HepG2 (cell line): ENCODE data around the gene EFEMP2. TPM values are rescaled to one million over a fixed set of nuclear protein-coding genes. Genes with fewer than 3 reads are reported as not detected.

ENCODE experiments used
- CREB1 ChIP-seq, 2 experiments: fragments of 450-650 bp in 1 of 2; IDR thresholded peaks; 2 replicates each; pipeline ENCODE4 v1.6.1; 2016 to 2017; ENCODE audit warnings: control low read depth in 1 of 2, mild to moderate bottlenecking in 1 of 2, missing compliant biosample characterization in 1 of 2, missing genetic modification characterization in 1 of 2
- HHEX ChIP-seq: IDR thresholded peaks from 2 replicates; pipeline ENCODE4 v1.6.1; 2016; ENCODE audit warnings: control low read depth
- HOXA7 ChIP-seq: sonication (generic); formaldehyde crosslinking; IDR thresholded peaks from 2 replicates; pipeline ENCODE4 v1.8.1; 2022; ENCODE audit warnings: mild to moderate bottlenecking, missing genetic modification reagents, moderate library complexity
- MAFG ChIP-seq: sonication (generic); formaldehyde crosslinking; IDR thresholded peaks from 2 replicates; pipeline ENCODE4 v1.5.1; 2020; ENCODE audit warnings: mild to moderate bottlenecking, missing genetic modification reagents
- MBNL3 ChIP-seq: fragments of 250-450 bp; sonication (Bioruptor Pico); conservative IDR thresholded peaks from 2 replicates; pipeline ENCODE4 v1.8.0; 2022; ENCODE audit warnings: mild to moderate bottlenecking, inconsistent platforms
- RARA ChIP-seq: IDR thresholded peaks from 2 replicates; pipeline ENCODE4 v1.6.1; 2016; ENCODE audit warnings: missing genetic modification reagents, missing compliant biosample characterization
- TARDBP ChIP-seq: sonication (generic); formaldehyde crosslinking; IDR thresholded peaks from 2 replicates; pipeline ENCODE4 v1.8.0; 2022; ENCODE audit warnings: mild to moderate bottlenecking, missing genetic modification reagents
- TMF1 ChIP-seq: sonication (generic); formaldehyde crosslinking; IDR thresholded peaks from 2 replicates; pipeline ENCODE4 v1.8.1; 2022; ENCODE audit warnings: low read depth, missing genetic modification reagents
- ZNF546 ChIP-seq: sonication (generic); formaldehyde crosslinking; conservative IDR thresholded peaks from 2 replicates; pipeline ENCODE4 v1.8.1; 2023; ENCODE audit warnings: mild to moderate bottlenecking, missing genetic modification reagents
- ZNF547 ChIP-seq: sonication (generic); formaldehyde crosslinking; IDR thresholded peaks from 2 replicates; pipeline ENCODE4 v1.5.1; 2020; ENCODE audit warnings: mild to moderate bottlenecking, missing genetic modification reagents
- ZNF552 ChIP-seq: sonication (generic); formaldehyde crosslinking; IDR thresholded peaks from 2 replicates; pipeline ENCODE4 v1.9.0; 2022; ENCODE audit warnings: missing genetic modification reagents, mild to moderate bottlenecking, borderline replicate concordance
- polyA plus RNA-seq, 8 experiments: library from polyadenylated mRNA; depleted of rRNA in 3 of 8; stranded (reverse) in 7 of 8; unstranded in 1 of 8; fragments of >200 nt; fragmentation: Illumina TruSeq in 4 of 8; extraction: Trizol in 4 of 8; gene quantifications; 2 replicates each; pipeline versions ENCODE4 v1.2.1 to v1.2.3, GENCODE V29; 2011 to 2016; ENCODE audit warnings: low read depth in 4 of 8, missing spikeins in 1 of 8, mixed read lengths in 1 of 8; ENCODE audit not compliant: insufficient read depth in 1 of 8
- total RNA-seq, 5 experiments: library from RNA; depleted of rRNA; stranded (reverse); fragments of >200 nt; fragmentation: Illumina TruSeq; extraction: Trizol; gene quantifications; 2 replicates each; pipeline ENCODE4 v1.2.3, GENCODE V29; 2016; ENCODE audit warnings: low read depth in 1 of 5
- TF ChIP-seq, protein P1 (sequence below): sonication (generic); formaldehyde crosslinking; IDR thresholded peaks from 2 replicates; pipeline ENCODE4 v1.5.0; 2020; ENCODE audit warnings: mild to moderate bottlenecking, missing genetic modification reagents
- TF ChIP-seq, protein P2 (sequence below): sonication (generic); formaldehyde crosslinking; IDR thresholded peaks from 2 replicates; pipeline ENCODE4 v1.4.0; 2020; ENCODE audit warnings: missing genetic modification reagents
- TF ChIP-seq, protein P3 (sequence below): sonication (generic); formaldehyde crosslinking; IDR thresholded peaks from 2 replicates; pipeline ENCODE4 v1.4.0; 2020; ENCODE audit warnings: low read depth, missing genetic modification reagents
- TF ChIP-seq, protein P4 (sequence below): IDR thresholded peaks from 2 replicates; pipeline ENCODE4 v1.6.1; 2016; ENCODE audit warnings: missing compliant biosample characterization, missing genetic modification reagents, borderline replicate concordance
- TF ChIP-seq, protein P5 (sequence below): sonication (generic); formaldehyde crosslinking; IDR thresholded peaks from 2 replicates; pipeline ENCODE4 v1.4.0; 2020; ENCODE audit warnings: missing genetic modification reagents
- TF ChIP-seq, protein P6 (sequence below): sonication (generic); formaldehyde crosslinking; IDR thresholded peaks from 2 replicates; pipeline ENCODE4 v1.4.0; 2020; ENCODE audit warnings: mild to moderate bottlenecking, missing genetic modification reagents

EFEMP2 gene
- total and polyA plus RNA-seq, 2 of the 13 experiments (the other 11 are each of a cell fraction or from before 2014, with no cell fraction given): 7.4 to 29.7 TPM

DNA sequence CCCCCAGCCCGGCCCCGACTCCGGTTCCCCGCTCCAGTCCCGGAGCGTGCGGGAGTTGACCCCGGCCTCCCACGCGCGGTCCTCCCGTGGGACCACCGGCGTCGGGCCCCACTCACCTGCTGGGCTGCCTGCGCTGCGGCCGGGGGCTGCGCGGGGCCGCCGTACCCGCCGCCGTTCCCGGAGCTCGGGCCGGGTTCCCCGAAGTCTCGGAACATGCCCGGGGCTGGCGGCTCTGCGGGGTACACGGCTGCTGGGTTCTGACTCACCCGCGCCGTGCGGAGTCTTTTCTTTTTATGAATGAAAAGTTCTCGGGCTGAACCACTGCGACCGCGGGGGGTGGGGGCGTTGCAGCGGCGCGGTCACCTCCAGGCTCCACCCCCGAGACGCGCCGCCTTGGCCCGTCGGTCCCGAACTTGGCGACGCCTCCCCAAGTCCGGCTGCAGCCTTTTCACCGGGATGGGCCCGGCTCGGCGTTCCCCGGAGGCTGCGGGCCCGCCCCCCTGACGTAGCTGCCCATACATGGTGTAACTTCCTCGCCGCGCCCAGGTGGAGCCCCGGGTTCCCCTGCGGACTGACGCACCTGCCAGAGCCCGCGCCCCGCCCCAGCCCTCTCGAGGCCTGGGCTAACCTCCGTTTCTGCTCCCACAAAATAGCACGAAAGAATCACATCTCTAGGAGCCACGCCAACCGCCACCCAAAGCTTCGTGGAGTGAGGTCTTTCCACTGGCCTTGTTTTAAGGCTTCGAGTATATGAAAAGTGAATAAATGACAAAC lies 27.7 kb upstream of the EFEMP2 start, which contains the start of gene FOSL1 (continued):
- TF ChIP-seq, protein P1, sequence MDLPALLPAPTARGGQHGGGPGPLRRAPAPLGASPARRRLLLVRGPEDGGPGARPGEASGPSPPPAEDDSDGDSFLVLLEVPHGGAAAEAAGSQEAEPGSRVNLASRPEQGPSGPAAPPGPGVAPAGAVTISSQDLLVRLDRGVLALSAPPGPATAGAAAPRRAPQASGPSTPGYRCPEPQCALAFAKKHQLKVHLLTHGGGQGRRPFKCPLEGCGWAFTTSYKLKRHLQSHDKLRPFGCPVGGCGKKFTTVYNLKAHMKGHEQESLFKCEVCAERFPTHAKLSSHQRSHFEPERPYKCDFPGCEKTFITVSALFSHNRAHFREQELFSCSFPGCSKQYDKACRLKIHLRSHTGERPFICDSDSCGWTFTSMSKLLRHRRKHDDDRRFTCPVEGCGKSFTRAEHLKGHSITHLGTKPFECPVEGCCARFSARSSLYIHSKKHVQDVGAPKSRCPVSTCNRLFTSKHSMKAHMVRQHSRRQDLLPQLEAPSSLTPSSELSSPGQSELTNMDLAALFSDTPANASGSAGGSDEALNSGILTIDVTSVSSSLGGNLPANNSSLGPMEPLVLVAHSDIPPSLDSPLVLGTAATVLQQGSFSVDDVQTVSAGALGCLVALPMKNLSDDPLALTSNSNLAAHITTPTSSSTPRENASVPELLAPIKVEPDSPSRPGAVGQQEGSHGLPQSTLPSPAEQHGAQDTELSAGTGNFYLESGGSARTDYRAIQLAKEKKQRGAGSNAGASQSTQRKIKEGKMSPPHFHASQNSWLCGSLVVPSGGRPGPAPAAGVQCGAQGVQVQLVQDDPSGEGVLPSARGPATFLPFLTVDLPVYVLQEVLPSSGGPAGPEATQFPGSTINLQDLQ: no peak
- TF ChIP-seq, protein P2, sequence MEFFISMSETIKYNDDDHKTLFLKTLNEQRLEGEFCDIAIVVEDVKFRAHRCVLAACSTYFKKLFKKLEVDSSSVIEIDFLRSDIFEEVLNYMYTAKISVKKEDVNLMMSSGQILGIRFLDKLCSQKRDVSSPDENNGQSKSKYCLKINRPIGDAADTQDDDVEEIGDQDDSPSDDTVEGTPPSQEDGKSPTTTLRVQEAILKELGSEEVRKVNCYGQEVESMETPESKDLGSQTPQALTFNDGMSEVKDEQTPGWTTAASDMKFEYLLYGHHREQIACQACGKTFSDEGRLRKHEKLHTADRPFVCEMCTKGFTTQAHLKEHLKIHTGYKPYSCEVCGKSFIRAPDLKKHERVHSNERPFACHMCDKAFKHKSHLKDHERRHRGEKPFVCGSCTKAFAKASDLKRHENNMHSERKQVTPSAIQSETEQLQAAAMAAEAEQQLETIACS: no peak
- TF ChIP-seq TARDBP (CRISPR knock-in tag) (peak; percentile 61; the same call in 1 of the 2 replicates), HOXA7 (no peak), ZNF547 (CRISPR knock-in tag) (no peak; the same call in 1 of the 2 replicates), RARA (CRISPR knock-in tag) (peak; percentile 58; the same call in 1 of the 2 replicates), ZNF552 (CRISPR knock-in tag) (no peak), MBNL3 (CRISPR knock-in tag) (no peak), TMF1 (CRISPR knock-in tag) (no peak), ZNF546 (no peak; the same call in 1 of the 2 replicates), CREB1 (IDR thresholded peaks at IDR 0.05) (peak; percentile 79), CREB1 (CRISPR knock-in tag; IDR thresholded peaks at IDR 0.05) (peak; percentile 92), MAFG (0 out of 2 replicates have a peak, but pooled peaks have one; percentile 17), HHEX (no peak)
- TF ChIP-seq, protein P3, sequence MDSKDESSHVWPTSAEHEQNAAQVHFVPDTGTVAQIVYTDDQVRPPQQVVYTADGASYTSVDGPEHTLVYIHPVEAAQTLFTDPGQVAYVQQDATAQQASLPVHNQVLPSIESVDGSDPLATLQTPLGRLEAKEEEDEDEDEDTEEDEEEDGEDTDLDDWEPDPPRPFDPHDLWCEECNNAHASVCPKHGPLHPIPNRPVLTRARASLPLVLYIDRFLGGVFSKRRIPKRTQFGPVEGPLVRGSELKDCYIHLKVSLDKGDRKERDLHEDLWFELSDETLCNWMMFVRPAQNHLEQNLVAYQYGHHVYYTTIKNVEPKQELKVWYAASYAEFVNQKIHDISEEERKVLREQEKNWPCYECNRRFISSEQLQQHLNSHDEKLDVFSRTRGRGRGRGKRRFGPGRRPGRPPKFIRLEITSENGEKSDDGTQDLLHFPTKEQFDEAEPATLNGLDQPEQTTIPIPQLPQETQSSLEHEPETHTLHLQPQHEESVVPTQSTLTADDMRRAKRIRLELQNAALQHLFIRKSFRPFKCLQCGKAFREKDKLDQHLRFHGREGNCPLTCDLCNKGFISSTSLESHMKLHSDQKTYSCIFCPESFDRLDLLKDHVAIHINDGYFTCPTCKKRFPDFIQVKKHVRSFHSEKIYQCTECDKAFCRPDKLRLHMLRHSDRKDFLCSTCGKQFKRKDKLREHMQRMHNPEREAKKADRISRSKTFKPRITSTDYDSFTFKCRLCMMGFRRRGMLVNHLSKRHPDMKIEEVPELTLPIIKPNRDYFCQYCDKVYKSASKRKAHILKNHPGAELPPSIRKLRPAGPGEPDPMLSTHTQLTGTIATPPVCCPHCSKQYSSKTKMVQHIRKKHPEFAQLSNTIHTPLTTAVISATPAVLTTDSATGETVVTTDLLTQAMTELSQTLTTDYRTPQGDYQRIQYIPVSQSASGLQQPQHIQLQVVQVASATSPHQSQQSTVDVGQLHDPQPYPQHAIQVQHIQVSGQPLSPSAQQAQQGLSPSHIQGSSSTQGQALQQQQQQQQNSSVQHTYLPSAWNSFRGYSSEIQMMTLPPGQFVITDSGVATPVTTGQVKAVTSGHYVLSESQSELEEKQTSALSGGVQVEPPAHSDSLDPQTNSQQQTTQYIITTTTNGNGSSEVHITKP (CRISPR knock-in tag): peak; percentile 98
- TF ChIP-seq, protein P4, sequence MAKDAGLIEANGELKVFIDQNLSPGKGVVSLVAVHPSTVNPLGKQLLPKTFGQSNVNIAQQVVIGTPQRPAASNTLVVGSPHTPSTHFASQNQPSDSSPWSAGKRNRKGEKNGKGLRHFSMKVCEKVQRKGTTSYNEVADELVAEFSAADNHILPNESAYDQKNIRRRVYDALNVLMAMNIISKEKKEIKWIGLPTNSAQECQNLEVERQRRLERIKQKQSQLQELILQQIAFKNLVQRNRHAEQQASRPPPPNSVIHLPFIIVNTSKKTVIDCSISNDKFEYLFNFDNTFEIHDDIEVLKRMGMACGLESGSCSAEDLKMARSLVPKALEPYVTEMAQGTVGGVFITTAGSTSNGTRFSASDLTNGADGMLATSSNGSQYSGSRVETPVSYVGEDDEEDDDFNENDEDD (CRISPR knock-in tag): peak; percentile 62; the same call in 1 of the 2 replicates
- TF ChIP-seq, protein P5, sequence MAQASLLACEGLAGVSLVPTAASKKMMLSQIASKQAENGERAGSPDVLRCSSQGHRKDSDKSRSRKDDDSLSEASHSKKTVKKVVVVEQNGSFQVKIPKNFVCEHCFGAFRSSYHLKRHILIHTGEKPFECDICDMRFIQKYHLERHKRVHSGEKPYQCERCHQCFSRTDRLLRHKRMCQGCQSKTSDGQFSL: no peak
- TF ChIP-seq, protein P6, sequence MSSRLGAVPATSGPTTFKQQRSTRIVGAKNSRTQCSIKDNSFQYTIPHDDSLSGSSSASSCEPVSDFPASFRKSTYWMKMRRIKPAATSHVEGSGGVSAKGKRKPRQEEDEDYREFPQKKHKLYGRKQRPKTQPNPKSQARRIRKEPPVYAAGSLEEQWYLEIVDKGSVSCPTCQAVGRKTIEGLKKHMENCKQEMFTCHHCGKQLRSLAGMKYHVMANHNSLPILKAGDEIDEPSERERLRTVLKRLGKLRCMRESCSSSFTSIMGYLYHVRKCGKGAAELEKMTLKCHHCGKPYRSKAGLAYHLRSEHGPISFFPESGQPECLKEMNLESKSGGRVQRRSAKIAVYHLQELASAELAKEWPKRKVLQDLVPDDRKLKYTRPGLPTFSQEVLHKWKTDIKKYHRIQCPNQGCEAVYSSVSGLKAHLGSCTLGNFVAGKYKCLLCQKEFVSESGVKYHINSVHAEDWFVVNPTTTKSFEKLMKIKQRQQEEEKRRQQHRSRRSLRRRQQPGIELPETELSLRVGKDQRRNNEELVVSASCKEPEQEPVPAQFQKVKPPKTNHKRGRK: no peak
